Panc1 (cell line): ENCODE measurements around the gene KRT76. TPM values are rescaled to one million over a fixed set of nuclear protein-coding genes. Genes with fewer than 3 reads are reported as not detected.

Experiments
- ATAC-seq: fragments of 200-7000 bp; cut with Tn5 transposase; 2 replicates; pipeline ENCODE4 v1.9.1; 2020; ENCODE audit warnings: mild to moderate bottlenecking, moderate library complexity
- BruUV-seq: library from RNA; stranded (reverse); fragments of 400-500 nt; replicated peaks from 2 replicates; lab custom pipeline; 2021; lab: Mats Ljungman, UMichigan
- CTCF ChIA-PET: fragments of 300-600 bp; sonication (Branson Sonifier 250); formaldehyde crosslinking; loops from one replicate; lab custom pipeline; 2022; ENCODE audit warnings: antibody characterized with exemption; lab: Charles Lee
- POLR2A ChIA-PET: fragments of 300-600 bp; sonication (Branson Sonifier 250); formaldehyde crosslinking; loops from one replicate; lab custom pipeline; 2022; ENCODE audit warnings: antibody characterized with exemption; lab: Charles Lee
- DNase-seq: peaks from one replicate; pipeline ENCODE4 v3.0.0-alpha.2; 2010; ENCODE audit warnings: low read depth, low spot score
- H3K27ac ChIP-seq: 2 replicates; pipeline ENCODE4 v1.5.1; 2011; ENCODE audit warnings: mild to moderate bottlenecking, low read length, inconsistent platforms
- H3K27me3 ChIP-seq: fragments of 200-500 bp; sonication (Bioruptor generic); 2 replicates; pipeline ENCODE4 v1.6.0; 2014; ENCODE audit warnings: low read length, inconsistent platforms; ENCODE audit not compliant: control insufficient read depth, insufficient read depth
- H3K36me3 ChIP-seq: fragments of 200-500 bp; sonication (Bioruptor generic); 2 replicates; pipeline ENCODE4 v1.5.1; 2014; ENCODE audit warnings: inconsistent platforms, mild to moderate bottlenecking, low read length, moderate library complexity; ENCODE audit not compliant: control insufficient read depth, insufficient read depth
- H3K4me1 ChIP-seq: 2 replicates; pipeline ENCODE4 v1.5.1; 2011; ENCODE audit warnings: inconsistent platforms, mild to moderate bottlenecking, low read length, moderate library complexity; ENCODE audit not compliant: control insufficient read depth, insufficient read depth
- H3K4me3 ChIP-seq, 2 experiments: 2 replicates each; pipeline ENCODE4 v1.5.1; 2011 to 2012; ENCODE audit warnings: low read depth in 2 of 2, low read length in 2 of 2, mild to moderate bottlenecking in 2 of 2, inconsistent platforms in 1 of 2, moderate library complexity in 1 of 2
- H3K9me3 ChIP-seq: fragments of 200-500 bp; sonication (Bioruptor generic); 2 replicates; pipeline ENCODE4 v1.5.1; 2014; ENCODE audit warnings: low read depth, mild to moderate bottlenecking, inconsistent platforms, low read length, moderate library complexity; ENCODE audit not compliant: control insufficient read depth, insufficient read depth
- CTCF ChIP-seq: fragments of 450-650 bp; IDR thresholded peaks from 2 replicates; pipeline ENCODE4 v1.5.1; 2017; ENCODE audit warnings: mild to moderate bottlenecking
- POLR2AphosphoS5 ChIP-seq: IDR thresholded peaks from 2 replicates; pipeline ENCODE4 v1.6.1; 2012; ENCODE audit warnings: mild to moderate bottlenecking, low read depth, low read length, moderate library complexity
- REST ChIP-seq, 2 experiments: IDR thresholded peaks; 2 replicates each; pipeline ENCODE4 v1.6.1; 2011 to 2012; ENCODE audit warnings: low read depth in 2 of 2, control low read depth in 1 of 2, low read length in 1 of 2, mild to moderate bottlenecking in 1 of 2, moderate library complexity in 1 of 2; ENCODE audit not compliant: insufficient read depth in 1 of 2
- SIN3A ChIP-seq: IDR thresholded peaks from 2 replicates; pipeline ENCODE4 v1.6.1; 2012; ENCODE audit warnings: low read depth, mild to moderate bottlenecking, low read length, moderate library complexity, borderline replicate concordance; ENCODE audit not compliant: insufficient read depth
- TCF7L2 ChIP-seq: IDR thresholded peaks from 2 replicates; pipeline ENCODE4 v1.6.1; 2011; ENCODE audit warnings: mild to moderate bottlenecking, low read depth, low read length, inconsistent platforms
- in situ Hi-C: cut with HindIII; loops from 2 replicates; pipeline ENCODE4 v1.10.0; 2016; ENCODE audit warnings: low sequenced_read_pairs, low pct_unique_long_range_greater_than_20kb
- intact Hi-C: fragments of 100-400 bp; cut with micrococcal nuclease; formaldehyde crosslinking; loops from one replicate; pipeline ENCODE4 v1.10.0; 2022; ENCODE audit not compliant: unreplicated experiment
- total RNA-seq: library from RNA; stranded (reverse); gene quantifications from one replicate; pipeline ENCODE4 v1.2.1, GENCODE V29; 2021; ENCODE audit not compliant: unreplicated experiment

Gene KRT76
- total RNA-seq, 1 experiment from 2014 or later, result not detected

- Histone ChIP-seq H3K4me3 (no peak overlapping the region), H3K27me3 (no peaks in the 10 kb centered on the region; the same call in 1 of the 2 replicates), H3K27ac (no peak overlapping the region), H3K9me3 (no peaks in the 10 kb centered on the region), H3K4me1 (peaks cover 9% of the 10 kb centered on the region; the same call in 1 of the 2 replicates), H3K36me3 (no peaks in the 10 kb centered on the region)
- DNase-seq (no peak), ATAC-seq (no peak)
- CTCF ChIA-PET, result no interaction called here
- intact Hi-C loops (no loop called here), in situ Hi-C loops (no loop called here)
- TF ChIP-seq POLR2AphosphoS5 (no peak), REST (IDR thresholded peaks at IDR 0.05; ENCODE audit: insufficient read depth in 1 of 2, low read depth in 2 of 2, low read length in 1 of 2) (no peak), SIN3A (no peak), TCF7L2 (no peak), CTCF (no peak)
- POLR2A ChIA-PET, result no interaction called here
- BruUV-seq, result no TSS peak
These were observed 17.6 kb upstream of the KRT76 start for GRCh38 chr12:52794479-52795331.

GRCh38 chr12:52792185-52793029, 15.3 kb upstream of the KRT76 start:
- ATAC-seq (no peak), DNase-seq (no peak)
- in situ Hi-C loops (no loop called here), intact Hi-C loops (no loop called here)
- Histone ChIP-seq H3K27ac (no peak overlapping the region), H3K36me3 (no peaks in the 10 kb centered on the region), H3K4me1 (no peaks in the 10 kb centered on the region), H3K27me3 (no peaks in the 10 kb centered on the region; the same call in 1 of the 2 replicates), H3K9me3 (no peaks in the 10 kb centered on the region), H3K4me3 (no peak overlapping the region)
- TF ChIP-seq CTCF (no peak), POLR2AphosphoS5 (no peak), SIN3A (no peak), TCF7L2 (no peak), REST (IDR thresholded peaks at IDR 0.05; ENCODE audit: insufficient read depth in 1 of 2, low read depth in 2 of 2, low read length in 1 of 2) (no peak)
- no TSS peak for BruUV-seq
- ChIA-PET POLR2A (no interaction called here), CTCF (interaction anchor here (0.6 to 0.8 kb wide), 2 partner anchors 77 to 78 kb away, joined by 3 to 4 read pairs; no protein-coding TSS in a partner anchor)
